BLaER1 treated with 17β-estradiol and CSF1 and Interleukin-3, amounts not matched to agents 10 nM and 100 nM (cell line): ENCODE measurements around the gene URI1.
A peak's percentile ranks its signal among the peaks of the same experiment; 100 is the strongest.

ENCODE experiments used
- H3K27ac ChIP-seq, 11 experiments: shearing (Covaris generic); formaldehyde crosslinking; 2 replicates each; pipeline ENCODE4 v1.8.1; 2022
- H3K27me3 ChIP-seq, 11 experiments: shearing (Covaris generic); formaldehyde crosslinking; 2 replicates each; pipeline ENCODE4 v1.8.1; 2022
- H3K36me3 ChIP-seq, 11 experiments: shearing (Covaris generic); formaldehyde crosslinking; 2 replicates each; pipeline ENCODE4 v1.8.1; 2022
- H3K4me1 ChIP-seq, 10 experiments: shearing (Covaris generic); formaldehyde crosslinking; 2 replicates each; pipeline ENCODE4 v1.8.1; 2022
- H3K4me2 ChIP-seq, 11 experiments: shearing (Covaris generic); formaldehyde crosslinking; 2 replicates each; pipeline ENCODE4 v1.8.1; 2022
- H3K4me3 ChIP-seq, 10 experiments: shearing (Covaris generic); formaldehyde crosslinking; 2 replicates each; pipeline ENCODE4 v1.8.1; 2022
- H3K9ac ChIP-seq, 11 experiments: shearing (Covaris generic); formaldehyde crosslinking; 2 replicates each; pipeline ENCODE4 v1.8.1; 2022
- H3K9me3 ChIP-seq, 11 experiments: shearing (Covaris generic); formaldehyde crosslinking; replicated peaks in 1 of 11; 2 replicates each; pipeline ENCODE4 v1.8.1; 2022
- H4K20me1 ChIP-seq, 11 experiments: shearing (Covaris generic); formaldehyde crosslinking; 2 replicates each; pipeline ENCODE4 v1.8.1; 2022
- Cebpa-rat ChIP-seq, 11 experiments: shearing (Covaris generic); IDR thresholded peaks; 2 replicates each; pipeline ENCODE4 v1.8.1; 2022

Gene URI1

GRCh38 chr19:29939628-29940027 is 2.4 kb upstream of the URI1 start:
- H3K4me2 ChIP-seq, result no peak overlapping the region
- peaks cover under 1 to 12% (median 5%) of the 10 kb centered on the region in 11 experiments; a peak in 14 of 22 replicates for H4K20me1 ChIP-seq
- no peak for TF ChIP-seq Cebpa-rat (IDR thresholded peaks at IDR 0.05)
- H3K27ac ChIP-seq, result no peak overlapping the region
- H3K4me3 ChIP-seq, result no peak overlapping the region
- H3K27me3 ChIP-seq, result no peaks in the 10 kb centered on the region
- H3K4me1 ChIP-seq, result peaks cover 18 to 23% (median 19%) of the 10 kb centered on the region in 10 experiments
- H3K9me3 ChIP-seq, result peaks cover 26 to 38% (median 33%) of the 10 kb centered on the region in 11 experiments
- H3K36me3 ChIP-seq, result peaks cover 0 to 1% (median 0%) of the 10 kb centered on the region in 11 experiments; a peak in 2 of 22 replicates
- no peak overlapping the region for H3K9ac ChIP-seq

DNA sequence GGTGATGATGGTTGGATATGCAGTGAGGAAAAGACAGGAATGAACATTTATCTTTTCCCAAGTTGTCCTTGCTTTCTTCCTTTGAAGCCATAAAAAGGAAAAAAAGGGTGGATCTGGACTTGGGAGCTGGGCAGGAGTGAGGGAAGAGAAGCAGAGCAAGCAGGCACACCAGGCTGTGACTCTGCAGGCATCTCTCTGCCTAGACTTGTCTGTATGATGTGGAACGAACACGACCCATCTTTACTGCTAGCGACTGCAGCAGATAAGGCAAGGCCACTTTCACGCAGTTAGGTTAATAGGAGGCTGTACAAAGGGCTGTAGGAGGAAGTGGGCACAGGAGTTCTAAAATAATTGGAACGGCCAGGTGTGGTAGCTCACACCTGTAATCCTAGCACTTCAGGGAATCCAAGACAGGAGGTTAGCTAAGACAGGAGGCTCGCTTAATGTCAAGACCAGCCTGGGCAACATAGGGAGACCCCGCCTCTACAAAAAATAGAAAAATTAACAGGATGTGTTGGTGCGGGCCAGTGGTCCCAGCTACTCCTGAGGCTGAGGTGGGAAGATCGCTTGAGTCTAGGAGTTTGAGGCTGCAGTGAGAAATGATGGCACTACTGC is 961 bp upstream of the URI1 start:
- Histone ChIP-seq H3K9me3 (peaks cover 14 to 30% (median 18%) of the 10 kb centered on the region in 11 experiments; a peak in 21 of 22 replicates), H3K36me3 (peaks cover 0 to 15% (median 8%) of the 10 kb centered on the region in 11 experiments; a peak in 12 of 22 replicates), H3K27ac (peak overlapping the region in 1 of 11 experiments; percentile 86; a peak in 2 of 22 replicates), H3K4me3 (peak overlapping the region in 7 of 10 experiments; percentile 72 to 97 (median 89); a peak in 8 of 20 replicates), H3K27me3 (no peaks in the 10 kb centered on the region), H3K4me2 (peak overlapping the region; percentile 59 to 91 (median 74)), H4K20me1 (peaks cover 6 to 27% (median 17%) of the 10 kb centered on the region in 11 experiments; a peak in 15 of 22 replicates), H3K9ac (peak overlapping the region in 3 of 11 experiments; percentile 87 to 95 (median 94); a peak in 2 of 22 replicates), H3K4me1 (peaks cover 21 to 32% (median 27%) of the 10 kb centered on the region in 10 experiments)
- no peak for TF ChIP-seq Cebpa-rat (IDR thresholded peaks at IDR 0.05)

DNA sequence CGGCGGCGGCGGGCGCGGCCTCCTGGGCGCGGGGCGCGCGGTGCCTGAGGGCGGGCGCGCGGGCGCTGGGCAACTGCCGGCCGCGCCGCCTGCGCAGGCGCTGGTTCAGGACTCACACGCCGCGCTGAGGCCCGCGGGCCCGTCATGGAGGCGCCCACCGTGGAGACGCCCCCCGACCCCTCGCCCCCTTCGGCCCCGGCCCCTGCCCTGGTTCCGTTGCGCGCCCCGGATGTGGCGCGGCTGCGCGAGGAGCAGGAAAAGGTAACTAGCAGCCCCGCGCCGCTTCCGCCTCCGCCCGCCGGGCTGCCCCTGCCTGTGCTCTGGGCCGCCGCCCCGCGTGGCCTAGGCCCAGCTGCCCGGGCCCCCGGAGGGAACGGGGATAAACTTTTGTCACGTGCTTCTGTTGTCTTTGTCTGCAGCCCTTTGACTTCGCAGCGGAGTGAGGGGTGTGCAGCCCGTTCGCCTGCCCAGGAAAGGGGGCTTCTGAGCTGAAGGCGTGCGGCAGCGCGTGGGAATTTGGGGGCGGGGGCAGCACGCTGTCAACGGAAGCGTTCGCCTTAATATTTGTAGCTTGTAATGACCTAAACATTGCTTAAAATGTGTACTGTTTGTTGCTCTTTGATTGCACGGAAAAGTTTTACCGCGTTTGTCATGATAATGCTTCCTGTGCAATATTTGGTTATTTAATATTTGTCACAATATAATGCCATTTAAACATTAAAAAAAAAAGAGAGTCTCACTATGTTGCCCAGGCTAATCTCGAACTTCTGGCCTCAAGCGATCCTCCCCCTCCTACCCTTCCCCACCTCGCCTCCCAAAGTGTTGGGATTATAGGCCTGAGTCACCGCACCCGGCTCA is 594 bp downstream of the URI1 start:
- no peaks in the 10 kb centered on the region for H3K27me3 ChIP-seq
- peak overlapping the region; percentile 83 to 95 (median 90) for H3K9ac ChIP-seq
- H3K4me3 ChIP-seq, result peak overlapping the region; percentile 72 to 97 (median 90)
- H3K4me1 ChIP-seq, result peaks cover 21 to 32% (median 27%) of the 10 kb centered on the region in 10 experiments
- H3K27ac ChIP-seq, result peak overlapping the region; percentile 44 to 95 (median 90)
- TF ChIP-seq Cebpa-rat (IDR thresholded peaks at IDR 0.05), result no peak
- peaks cover 2 to 30% (median 17%) of the 10 kb centered on the region in 11 experiments; a peak in 20 of 22 replicates for H3K9me3 ChIP-seq
- peak overlapping the region; percentile 60 to 93 (median 81) for H3K4me2 ChIP-seq
- H4K20me1 ChIP-seq, result peaks cover 6 to 42% (median 32%) of the 10 kb centered on the region in 11 experiments; a peak in 15 of 22 replicates
- peaks cover 0 to 30% (median 17%) of the 10 kb centered on the region in 11 experiments; a peak in 16 of 22 replicates for H3K36me3 ChIP-seq

DNA sequence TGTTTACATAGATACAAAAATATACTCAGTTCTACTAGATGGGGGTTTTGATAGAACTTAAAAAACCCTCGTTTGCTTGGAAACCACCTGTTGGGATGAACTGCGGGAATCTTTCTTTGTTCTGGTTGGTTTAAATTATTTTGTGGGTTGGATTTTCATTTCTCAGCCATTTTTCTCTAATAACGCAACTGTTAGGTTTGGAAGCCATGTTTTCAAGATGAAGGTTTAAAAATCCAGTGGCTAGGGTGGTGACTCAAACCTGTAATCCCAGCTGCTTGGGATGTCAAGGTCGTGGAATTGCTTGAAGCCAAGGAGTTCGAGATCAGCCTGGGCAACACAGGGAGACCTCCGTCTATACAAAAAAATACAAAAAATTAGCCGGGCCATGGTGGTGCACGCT is 1.6 kb downstream of the URI1 start:
- TF ChIP-seq Cebpa-rat (IDR thresholded peaks at IDR 0.05), result no peak

GRCh38 chr19:29944390-29945012 is 2.5 kb downstream of the URI1 start:
- no peak overlapping the region; a peak in 1 of 20 replicates for H3K4me3 ChIP-seq
- H3K36me3 ChIP-seq, result peaks cover 0 to 45% (median 34%) of the 10 kb centered on the region in 11 experiments; a peak in 18 of 22 replicates
- no peak overlapping the region for H3K27ac ChIP-seq
- H3K27me3 ChIP-seq, result no peaks in the 10 kb centered on the region
- H3K4me1 ChIP-seq, result peaks cover 21 to 32% (median 27%) of the 10 kb centered on the region in 10 experiments
- peak overlapping the region in 6 of 11 experiments; percentile 5 to 65 (median 26); a peak in 8 of 22 replicates for H3K9ac ChIP-seq
- H4K20me1 ChIP-seq, result peaks cover 6 to 61% (median 38%) of the 10 kb centered on the region in 11 experiments; a peak in 15 of 22 replicates
- H3K9me3 ChIP-seq, result peaks cover 8 to 42% (median 30%) of the 10 kb centered on the region in 11 experiments; a peak in 21 of 22 replicates
- TF ChIP-seq Cebpa-rat (IDR thresholded peaks at IDR 0.05), result no peak
- peak overlapping the region; percentile 21 to 65 (median 41); a peak in 21 of 22 replicates for H3K4me2 ChIP-seq

More for the DNA sequence above, 1.6 kb downstream of the URI1 start:
- H3K4me1 ChIP-seq, result peaks cover 21 to 32% (median 27%) of the 10 kb centered on the region in 10 experiments
- H3K27ac ChIP-seq, result peak overlapping the region in 7 of 11 experiments; percentile 79 to 92 (median 90); a peak in 9 of 22 replicates
- H3K36me3 ChIP-seq, result peaks cover 0 to 38% (median 27%) of the 10 kb centered on the region in 11 experiments; a peak in 18 of 22 replicates
- H3K4me3 ChIP-seq, result peak overlapping the region; percentile 72 to 97 (median 90); a peak in 19 of 20 replicates
- peaks cover 1 to 33% (median 22%) of the 10 kb centered on the region in 11 experiments; a peak in 21 of 22 replicates for H3K9me3 ChIP-seq
- H3K9ac ChIP-seq, result peak overlapping the region; percentile 83 to 95 (median 90); a peak in 19 of 22 replicates
- H3K27me3 ChIP-seq, result no peaks in the 10 kb centered on the region
- peaks cover 6 to 52% (median 38%) of the 10 kb centered on the region in 11 experiments; a peak in 15 of 22 replicates for H4K20me1 ChIP-seq
- H3K4me2 ChIP-seq, result peak overlapping the region; percentile 60 to 93 (median 81)

- Histone ChIP-seq H3K27ac (no peak overlapping the region), H3K27me3 (no peaks in the 10 kb centered on the region), H4K20me1 (peaks cover 11 to 66% (median 38%) of the 10 kb centered on the region in 11 experiments; a peak in 16 of 22 replicates), H3K4me1 (peaks cover 21 to 32% (median 27%) of the 10 kb centered on the region in 10 experiments), H3K9ac (peak overlapping the region in 6 of 11 experiments; percentile 5 to 65 (median 26); a peak in 7 of 22 replicates), H3K36me3 (peaks cover 0 to 49% (median 38%) of the 10 kb centered on the region in 11 experiments; a peak in 19 of 22 replicates), H3K9me3 (peaks cover 8 to 44% (median 35%) of the 10 kb centered on the region in 11 experiments; a peak in 21 of 22 replicates), H3K4me3 (no peak overlapping the region), H3K4me2 (peak overlapping the region; percentile 19 to 65 (median 41); a peak in 17 of 22 replicates)
- no peak for TF ChIP-seq Cebpa-rat (IDR thresholded peaks at IDR 0.05)
Observed at GRCh38 chr19:29945017-29945416, 3.0 kb downstream of the URI1 start.

DNA sequence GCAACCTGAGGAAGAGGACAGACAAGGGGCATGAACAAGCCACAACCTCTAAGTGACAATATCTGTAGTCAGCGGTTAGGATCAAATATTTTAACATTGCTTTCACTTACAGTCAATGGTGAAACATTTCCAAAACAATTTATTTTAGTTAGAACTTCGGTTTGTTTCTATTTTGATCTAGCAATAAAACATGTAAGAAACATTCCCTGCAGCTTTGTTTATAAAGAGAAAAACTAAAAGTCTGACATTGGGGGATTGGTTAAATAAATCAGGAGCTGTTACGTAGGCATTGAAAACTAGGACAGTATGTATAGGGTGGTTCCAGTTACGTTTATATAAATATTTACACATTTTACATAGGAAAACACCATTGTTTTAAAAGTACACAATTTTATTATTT is 3.4 kb downstream of the URI1 start:
- peak overlapping the region in 2 of 11 experiments; percentile 21 to 65; a peak in 1 of 22 replicates for H3K9ac ChIP-seq
- peak overlapping the region in 8 of 11 experiments; percentile 6 to 63 (median 38); a peak in 8 of 22 replicates for H3K4me2 ChIP-seq
- TF ChIP-seq Cebpa-rat (IDR thresholded peaks at IDR 0.05), result no peak
- H3K4me1 ChIP-seq, result peaks cover 21 to 32% (median 27%) of the 10 kb centered on the region in 10 experiments
- no peak overlapping the region for H3K4me3 ChIP-seq
- no peak overlapping the region for H3K27ac ChIP-seq
- peaks cover 11 to 70% (median 41%) of the 10 kb centered on the region in 11 experiments; a peak in 16 of 22 replicates for H4K20me1 ChIP-seq
- peaks cover 0 to 54% (median 42%) of the 10 kb centered on the region in 11 experiments; a peak in 19 of 22 replicates for H3K36me3 ChIP-seq
- peaks cover 8 to 45% (median 35%) of the 10 kb centered on the region in 11 experiments; a peak in 21 of 22 replicates for H3K9me3 ChIP-seq
- H3K27me3 ChIP-seq, result no peaks in the 10 kb centered on the region
